ENCODE results near the gene BTF3.
"Not testable (repeated sequence)": the region's sequence is repeated elsewhere in the genome, so short reads cannot be mapped to it uniquely, and the experiment has no call there.

The BTF3 gene

DNA sequence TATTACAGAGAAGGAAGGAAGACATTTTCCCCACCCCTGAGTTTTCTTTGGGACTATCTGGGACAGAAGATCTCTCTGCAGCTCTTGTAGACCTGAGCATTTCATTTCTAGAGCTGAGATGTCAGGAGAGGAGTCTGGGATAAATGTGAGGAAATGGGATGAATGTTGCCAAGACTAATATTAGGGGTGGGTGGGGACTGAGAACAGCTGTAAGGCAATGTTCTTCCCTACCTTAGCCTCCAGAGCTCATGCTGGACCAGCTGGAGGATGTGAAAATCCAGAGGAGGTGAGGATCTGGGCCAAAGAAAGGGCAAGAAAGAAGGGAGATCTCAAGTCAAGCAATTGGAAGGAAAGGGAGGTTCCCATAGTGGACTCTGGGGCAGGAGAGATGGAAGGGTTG, 26.6 kb upstream of the BTF3 start:
- no peak overlapping the region for H3K9ac ChIP-seq (ENCODE audit: low read depth, low read length)
- no peaks in the 10 kb centered on the region for H3K9me3 ChIP-seq (ENCODE audit: control insufficient read depth, insufficient read depth, low read length)
- no peaks in the 10 kb centered on the region for H3K36me3 ChIP-seq (ENCODE audit: insufficient read depth, low read length)
- H3K4me1 ChIP-seq (ENCODE audit: insufficient read depth, low read length), result no peaks in the 10 kb centered on the region

DNA sequence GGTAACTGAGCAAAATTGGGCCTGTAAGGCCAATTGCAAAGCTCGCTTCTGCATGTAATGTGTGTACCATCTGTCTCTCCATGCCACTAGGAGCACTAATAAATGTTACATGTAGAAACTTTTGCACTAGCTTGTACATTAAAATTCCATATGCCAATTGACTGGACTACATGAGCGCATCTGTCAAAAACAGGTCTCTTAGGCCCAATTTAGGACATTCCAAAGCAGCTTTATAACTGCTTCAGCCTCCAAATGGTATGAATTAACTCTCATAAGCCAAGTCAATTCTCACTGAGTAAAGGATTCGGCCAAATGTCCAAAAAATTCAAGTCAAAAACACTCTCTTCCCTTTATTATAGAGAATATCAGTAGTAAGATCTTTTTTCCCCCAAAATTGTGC, 26.1 kb upstream of the BTF3 start:
- Histone ChIP-seq H3K9ac (ENCODE audit: low read depth, low read length) (no peak overlapping the region), H3K4me1 (ENCODE audit: insufficient read depth, low read length) (no peaks in the 10 kb centered on the region), H3K9me3 (ENCODE audit: control insufficient read depth, insufficient read depth, low read length) (no peaks in the 10 kb centered on the region), H3K36me3 (ENCODE audit: insufficient read depth, low read length) (no peaks in the 10 kb centered on the region)

DNA sequence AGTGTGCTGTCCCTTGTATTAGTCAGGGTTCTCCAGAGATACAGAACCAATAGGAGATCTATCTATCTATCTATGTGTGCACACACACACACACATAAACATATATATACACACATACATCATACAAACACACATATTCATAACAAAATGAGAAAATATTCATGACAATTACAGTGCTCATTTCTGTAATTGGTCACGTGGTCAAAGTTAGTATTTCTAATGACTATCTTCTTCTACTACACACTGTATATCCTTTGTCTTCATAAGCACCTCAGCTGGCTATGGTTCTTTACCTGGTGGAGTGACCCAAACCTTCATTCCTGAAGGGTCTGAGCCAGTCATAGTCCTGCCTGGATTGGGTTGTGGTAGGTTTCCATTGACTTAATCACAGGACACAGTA, 17.7 kb upstream of the BTF3 start:
- peaks cover 20% of the 10 kb centered on the region for H3K4me1 ChIP-seq (ENCODE audit: insufficient read depth, low read length)
- no peak overlapping the region for H3K9ac ChIP-seq (ENCODE audit: low read depth, low read length)
- no peaks in the 10 kb centered on the region for H3K36me3 ChIP-seq (ENCODE audit: insufficient read depth, low read length)
- no peaks in the 10 kb centered on the region for H3K9me3 ChIP-seq (ENCODE audit: control insufficient read depth, insufficient read depth, low read length)

DNA sequence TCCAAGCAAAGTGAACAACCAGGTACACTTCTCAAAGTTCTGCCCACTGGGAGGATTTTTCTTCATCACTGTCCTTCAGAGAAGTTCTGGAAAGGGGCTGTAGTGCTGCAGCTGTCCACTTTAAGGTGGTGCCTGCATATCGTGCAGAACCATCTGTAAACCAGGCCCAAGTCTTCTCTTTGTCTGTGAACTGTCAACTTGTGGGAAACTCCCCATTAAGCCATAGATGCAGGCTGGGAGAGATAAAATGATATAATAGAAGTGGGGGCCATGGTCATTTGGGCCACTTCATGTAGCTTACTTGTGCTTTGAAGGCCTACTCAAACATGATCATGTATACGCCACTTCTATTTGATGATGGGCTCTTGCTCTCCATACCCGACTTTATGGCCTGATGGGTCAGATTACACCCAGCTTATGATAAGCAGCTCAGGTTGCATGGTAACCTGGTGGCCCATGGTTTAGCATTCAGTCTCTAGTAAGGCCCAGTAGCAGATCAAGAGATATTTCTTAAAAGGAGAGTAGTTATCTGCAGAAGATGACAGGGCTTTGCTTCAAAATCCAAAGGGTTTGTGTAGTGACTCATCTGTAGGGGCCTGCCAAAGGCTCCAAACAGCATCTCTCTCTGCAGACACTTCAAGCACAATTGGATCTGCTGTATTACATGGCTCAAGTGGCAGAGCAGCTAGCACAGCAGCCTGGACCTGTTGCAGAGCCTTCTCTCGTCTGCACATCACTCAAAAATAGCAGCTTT, 15.7 kb upstream of the BTF3 start:
- H3K4me1 ChIP-seq (ENCODE audit: insufficient read depth, low read length), result peaks cover 34% of the 10 kb centered on the region
- H3K36me3 ChIP-seq (ENCODE audit: insufficient read depth, low read length), result no peaks in the 10 kb centered on the region
- H3K9ac ChIP-seq (ENCODE audit: low read depth, low read length), result no peak overlapping the region
- H3K9me3 ChIP-seq (ENCODE audit: control insufficient read depth, insufficient read depth, low read length), result no peaks in the 10 kb centered on the region

DNA sequence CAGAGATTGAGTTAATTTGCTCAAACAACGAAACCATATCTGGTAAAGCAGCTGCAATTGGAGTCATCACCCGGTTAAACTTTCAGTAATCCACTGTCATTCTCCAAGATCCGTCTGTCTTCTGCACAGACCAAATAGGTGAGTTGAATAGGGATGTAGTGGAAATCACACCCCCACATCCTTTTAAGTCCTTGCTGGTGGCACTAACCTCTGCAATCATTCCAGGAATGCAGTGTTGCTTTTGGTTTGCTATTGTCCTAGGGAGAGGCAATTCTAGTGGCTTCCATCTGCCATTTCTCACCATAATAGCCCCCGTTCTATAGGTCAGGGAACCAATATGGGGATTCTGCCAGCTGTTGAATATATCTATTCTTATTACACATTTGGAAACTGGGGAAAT, 14.6 kb upstream of the BTF3 start:
- no peak overlapping the region for H3K9ac ChIP-seq (ENCODE audit: low read depth, low read length)
- peaks cover 40% of the 10 kb centered on the region for H3K4me1 ChIP-seq (ENCODE audit: insufficient read depth, low read length)
- H3K9me3 ChIP-seq (ENCODE audit: control insufficient read depth, insufficient read depth, low read length), result no peaks in the 10 kb centered on the region
- no peaks in the 10 kb centered on the region for H3K36me3 ChIP-seq (ENCODE audit: insufficient read depth, low read length)

DNA sequence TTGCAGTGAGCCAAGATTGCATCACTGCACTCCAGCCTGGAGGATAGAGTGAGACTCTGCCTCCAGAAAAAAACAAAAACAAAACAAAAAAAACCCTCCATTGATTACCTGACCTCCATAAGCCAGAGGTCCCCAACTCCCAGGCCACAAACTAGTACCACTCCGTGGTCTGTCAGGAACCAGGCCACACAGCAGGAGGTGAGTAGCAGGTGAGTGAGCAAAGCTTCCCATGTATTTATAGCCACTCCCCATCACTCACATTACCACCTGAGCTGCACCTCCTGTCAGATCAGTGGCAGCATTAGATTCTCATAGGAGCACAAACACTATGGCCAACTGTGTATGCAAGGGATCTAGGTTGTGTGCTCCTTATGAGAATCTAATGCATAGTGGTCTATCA, 13.7 kb upstream of the BTF3 start:
- no peaks in the 10 kb centered on the region for H3K9me3 ChIP-seq (ENCODE audit: control insufficient read depth, insufficient read depth, low read length)
- peaks cover 43% of the 10 kb centered on the region for H3K4me1 ChIP-seq (ENCODE audit: insufficient read depth, low read length)
- H3K9ac ChIP-seq (ENCODE audit: low read depth, low read length), result no peak overlapping the region
- H3K36me3 ChIP-seq (ENCODE audit: insufficient read depth, low read length), result no peaks in the 10 kb centered on the region

DNA sequence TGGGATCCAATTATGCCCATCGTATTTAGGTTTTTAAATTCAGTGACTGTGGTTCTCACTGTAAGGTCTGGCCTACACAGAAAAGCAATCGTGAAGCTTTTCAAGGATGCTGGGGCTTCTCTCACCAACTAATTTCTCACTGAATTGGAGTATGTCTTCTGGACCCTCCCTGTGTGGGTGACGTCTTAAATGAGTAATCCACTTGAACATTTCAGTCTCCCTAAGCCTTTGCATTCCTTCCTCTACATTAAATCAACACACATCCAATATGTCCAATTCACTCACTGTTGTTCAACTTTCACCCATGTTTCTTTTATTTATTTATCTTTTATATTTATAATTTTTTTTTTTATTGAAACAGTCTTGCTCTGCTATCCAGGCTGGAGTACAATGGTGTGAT, 12.5 kb upstream of the BTF3 start:
- Histone ChIP-seq H3K4me1 (ENCODE audit: insufficient read depth, low read length) (peaks cover 43% of the 10 kb centered on the region), H3K9ac (ENCODE audit: low read depth, low read length) (no peak overlapping the region), H3K36me3 (ENCODE audit: insufficient read depth, low read length) (no peaks in the 10 kb centered on the region), H3K9me3 (ENCODE audit: control insufficient read depth, insufficient read depth, low read length) (no peaks in the 10 kb centered on the region)

DNA sequence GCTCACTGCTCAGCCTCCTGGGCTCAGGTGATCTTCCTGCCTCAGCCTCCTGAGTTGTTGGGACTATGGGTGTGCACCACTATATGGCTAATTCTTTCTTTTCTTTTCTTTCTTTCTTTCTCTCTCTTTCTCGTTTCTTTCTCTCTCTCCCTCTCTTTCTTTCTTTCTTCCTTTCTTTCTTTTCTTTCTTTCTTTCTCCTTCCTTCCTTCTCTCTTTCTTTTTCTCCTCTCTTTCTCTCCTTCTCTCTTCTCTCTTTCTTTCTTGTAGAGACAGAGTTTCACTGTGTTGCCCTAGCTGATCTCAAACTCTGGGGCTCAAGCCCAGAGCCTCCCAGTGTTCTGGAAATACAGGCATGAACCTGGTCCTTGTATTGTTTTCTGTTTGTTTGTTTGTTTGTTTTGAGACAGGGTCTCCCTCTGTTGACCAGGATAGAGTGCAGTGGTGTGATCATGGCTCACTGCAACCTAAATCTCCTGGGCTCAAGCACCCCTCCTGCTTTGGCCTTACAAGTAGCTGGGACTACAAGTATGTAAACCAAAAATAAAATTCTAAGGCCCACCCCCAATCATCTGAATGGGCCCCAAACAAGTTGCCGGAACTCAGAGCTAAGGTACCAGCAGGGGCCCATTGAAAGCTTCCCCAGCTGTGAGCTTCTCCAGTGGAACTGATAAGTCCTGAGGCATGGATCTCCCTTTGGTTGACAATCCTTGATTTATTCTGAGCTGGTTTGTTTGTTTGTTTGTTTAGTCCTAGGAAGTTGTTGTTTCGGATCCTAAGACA, 11.9 kb upstream of the BTF3 start:
- Histone ChIP-seq H3K4me1 (ENCODE audit: insufficient read depth, low read length) (peaks cover 43% of the 10 kb centered on the region), H3K9ac (ENCODE audit: low read depth, low read length) (peak overlapping the region; percentile 3; the same call in 1 of the 2 replicates), H3K9me3 (ENCODE audit: control insufficient read depth, insufficient read depth, low read length) (no peaks in the 10 kb centered on the region)

DNA sequence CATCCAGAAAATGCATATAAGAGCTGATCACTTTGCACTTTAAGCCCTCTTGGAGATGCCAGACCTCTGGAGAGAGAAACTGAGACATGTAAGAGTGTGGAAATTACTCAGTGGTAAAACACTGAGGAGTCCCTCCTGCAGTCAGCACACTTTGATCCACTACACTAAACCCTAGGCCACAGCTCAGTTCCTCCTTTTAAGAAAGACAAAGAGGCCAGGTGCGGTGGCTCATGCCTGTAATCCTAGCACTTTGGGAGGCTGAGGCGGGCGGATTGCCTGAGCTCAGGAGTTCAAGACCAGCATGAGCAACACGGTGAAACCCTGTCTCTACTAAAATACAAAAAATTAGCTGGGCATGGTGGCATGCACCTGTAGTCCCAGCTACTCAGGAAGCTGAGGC, 11.0 kb upstream of the BTF3 start:
- H3K9me3 ChIP-seq (ENCODE audit: control insufficient read depth, insufficient read depth, low read length); H3K36me3 ChIP-seq (ENCODE audit: insufficient read depth, low read length): not testable (repeated sequence)
- 0 out of 2 replicates have a peak overlapping the region, but pooled peaks have one; percentile 3 for H3K9ac ChIP-seq (ENCODE audit: low read depth, low read length)
- H3K4me1 ChIP-seq (ENCODE audit: insufficient read depth, low read length), result peaks cover 46% of the 10 kb centered on the region

More for the DNA sequence above, 11.9 kb upstream of the BTF3 start:
- no peaks in the 10 kb centered on the region for H3K36me3 ChIP-seq (ENCODE audit: insufficient read depth, low read length)

DNA sequence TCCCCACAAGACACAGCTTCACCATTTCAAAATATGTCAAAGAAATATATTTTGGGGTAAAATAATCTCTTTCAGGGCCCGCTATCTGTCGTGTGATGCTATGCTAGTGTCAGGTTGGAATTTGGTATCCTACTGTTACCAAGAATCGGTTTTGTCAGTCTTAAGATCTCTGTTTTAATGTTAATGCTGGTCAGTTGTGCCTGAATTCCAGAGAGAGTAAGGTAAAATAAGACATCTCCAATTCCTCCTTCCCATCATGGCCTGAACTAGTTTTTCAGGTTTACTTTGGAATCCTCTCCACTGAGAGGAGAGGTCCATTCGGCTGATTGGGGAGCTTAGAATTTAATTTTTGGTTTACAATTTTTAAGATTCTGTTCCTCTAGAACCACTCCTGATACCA, 10.4 kb upstream of the BTF3 start:
- Histone ChIP-seq H3K9me3 (ENCODE audit: control insufficient read depth, insufficient read depth, low read length) (no peaks in the 10 kb centered on the region), H3K4me1 (ENCODE audit: insufficient read depth, low read length) (peaks cover 43% of the 10 kb centered on the region), H3K36me3 (ENCODE audit: insufficient read depth, low read length) (no peaks in the 10 kb centered on the region), H3K9ac (ENCODE audit: low read depth, low read length) (no peak overlapping the region)

DNA sequence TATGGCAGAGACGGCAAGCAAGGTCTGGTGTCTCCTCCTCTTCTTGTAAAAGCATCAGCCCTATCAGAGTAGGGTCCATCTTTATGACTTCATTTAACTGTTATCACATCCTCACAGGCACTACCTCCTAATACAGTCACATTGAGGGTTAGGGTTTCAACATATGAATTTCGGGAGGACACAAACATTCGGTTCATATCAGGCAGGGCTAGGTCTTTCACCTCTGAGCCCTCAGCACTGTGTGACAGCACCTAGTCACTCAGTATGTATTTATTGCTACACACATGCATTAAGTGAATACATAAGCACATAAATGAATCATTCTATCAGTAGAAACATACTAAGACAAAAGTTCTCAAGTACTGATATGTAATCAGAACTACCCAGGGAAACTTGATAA, 9.4 kb upstream of the BTF3 start:
- Histone ChIP-seq H3K36me3 (ENCODE audit: insufficient read depth, low read length) (no peaks in the 10 kb centered on the region), H3K9ac (ENCODE audit: low read depth, low read length) (no peak overlapping the region), H3K4me1 (ENCODE audit: insufficient read depth, low read length) (peaks cover 33% of the 10 kb centered on the region), H3K9me3 (ENCODE audit: control insufficient read depth, insufficient read depth, low read length) (no peaks in the 10 kb centered on the region)

DNA sequence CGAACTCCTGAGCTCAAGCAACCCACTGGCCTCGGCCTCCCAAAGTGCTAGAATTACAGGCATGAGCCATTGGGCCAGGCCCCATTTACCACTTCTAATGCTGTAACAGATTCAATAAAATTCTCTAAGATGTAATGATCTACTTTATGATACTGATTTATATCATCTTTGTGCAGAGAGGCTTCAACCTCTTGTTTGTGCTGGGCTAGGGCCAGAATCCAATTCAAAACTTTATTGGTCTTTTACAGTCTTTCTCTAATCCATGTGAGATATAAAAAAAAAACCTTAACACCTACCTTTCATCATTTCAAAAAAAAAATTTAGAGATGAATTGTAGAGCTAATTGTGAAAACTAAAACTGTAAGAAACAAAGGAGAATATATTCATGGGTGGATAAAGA, 8.2 kb upstream of the BTF3 start:
- no peak overlapping the region for H3K9ac ChIP-seq (ENCODE audit: low read depth, low read length)
- H3K4me1 ChIP-seq (ENCODE audit: insufficient read depth, low read length), result peaks cover 29% of the 10 kb centered on the region
- no peaks in the 10 kb centered on the region for H3K9me3 ChIP-seq (ENCODE audit: control insufficient read depth, insufficient read depth, low read length)
- no peaks in the 10 kb centered on the region for H3K36me3 ChIP-seq (ENCODE audit: insufficient read depth, low read length)

DNA sequence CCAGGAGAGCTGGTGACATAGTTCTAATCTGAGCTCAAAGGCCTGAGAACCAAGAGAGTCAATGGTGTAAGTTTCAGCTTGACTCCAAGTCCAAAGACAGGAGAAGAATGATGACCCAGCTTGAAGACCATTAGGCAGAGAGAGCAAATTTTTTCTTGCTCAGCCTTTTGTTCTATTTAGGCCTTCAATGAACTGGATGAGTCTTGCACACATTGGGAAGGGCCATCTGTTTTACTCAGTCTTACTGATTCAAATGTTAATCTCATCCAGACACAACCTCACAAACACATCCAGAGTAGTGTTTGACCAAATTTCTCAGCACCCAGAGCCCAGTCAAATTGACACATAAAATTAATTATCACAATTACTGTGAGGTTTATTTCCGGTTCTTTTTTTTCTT, 7.1 kb upstream of the BTF3 start:
- no peaks in the 10 kb centered on the region for H3K36me3 ChIP-seq (ENCODE audit: insufficient read depth, low read length)
- H3K9me3 ChIP-seq (ENCODE audit: control insufficient read depth, insufficient read depth, low read length), result no peaks in the 10 kb centered on the region
- no peak overlapping the region for H3K9ac ChIP-seq (ENCODE audit: low read depth, low read length)
- H3K4me1 ChIP-seq (ENCODE audit: insufficient read depth, low read length), result peaks cover 20% of the 10 kb centered on the region

DNA sequence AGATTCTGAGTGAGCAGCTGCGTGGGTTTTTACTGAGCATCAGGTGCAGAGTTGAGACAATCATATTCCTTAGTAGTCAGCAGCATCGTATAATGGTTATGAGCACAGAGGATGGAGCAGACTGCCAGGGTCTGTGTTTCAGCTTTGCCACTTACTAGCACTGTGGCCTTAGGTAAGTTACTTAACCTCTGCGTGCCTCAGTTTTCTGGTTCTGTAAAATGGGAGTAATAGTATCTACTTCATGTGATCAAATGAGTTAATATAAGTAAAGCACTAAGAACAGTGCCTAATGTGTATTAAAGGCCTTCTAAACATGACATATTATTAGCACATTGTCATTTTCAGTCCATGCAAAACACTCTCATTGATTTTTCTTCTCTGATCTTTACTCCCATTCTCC, 4.8 kb upstream of the BTF3 start:
- Histone ChIP-seq H3K4me1 (ENCODE audit: insufficient read depth, low read length) (peaks cover 7% of the 10 kb centered on the region; the same call in 1 of the 2 replicates), H3K36me3 (ENCODE audit: insufficient read depth, low read length) (no peaks in the 10 kb centered on the region), H3K9ac (ENCODE audit: low read depth, low read length) (no peak overlapping the region), H3K9me3 (ENCODE audit: control insufficient read depth, insufficient read depth, low read length) (no peaks in the 10 kb centered on the region)

DNA sequence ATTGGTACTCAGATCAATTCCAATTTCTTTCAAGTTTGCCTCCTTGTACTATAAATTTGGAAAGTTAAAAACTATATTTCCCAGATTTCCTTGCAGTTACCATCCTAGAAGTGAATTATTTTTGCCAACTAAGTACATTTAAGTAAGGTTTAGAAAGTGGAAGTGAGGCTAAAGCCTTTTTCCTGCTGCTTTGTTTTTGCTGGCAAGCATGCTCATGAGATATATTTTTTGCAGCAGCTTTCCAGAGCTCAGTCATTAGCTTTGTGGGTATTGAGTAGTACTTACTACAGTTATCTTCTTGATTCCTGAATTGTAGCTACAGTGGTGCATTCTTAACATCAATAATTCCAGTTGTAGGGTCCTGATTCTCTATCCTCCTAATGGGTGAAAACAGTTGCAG, 3.5 kb upstream of the BTF3 start:
- 0 out of 2 replicates have a peak, but pooled peaks cover 3% of the 10 kb centered on the region for H3K4me1 ChIP-seq (ENCODE audit: insufficient read depth, low read length)
- no peaks in the 10 kb centered on the region for H3K9me3 ChIP-seq (ENCODE audit: control insufficient read depth, insufficient read depth, low read length)
- H3K36me3 ChIP-seq (ENCODE audit: insufficient read depth, low read length), result no peaks in the 10 kb centered on the region
- H3K9ac ChIP-seq (ENCODE audit: low read depth, low read length), result no peak overlapping the region

Measured in ES-I3 (cell line).